Effector memory CD8-positive, alpha-beta T cell (primary cell): Measurements from ENCODE around the gene PHLPP1.

Experiments used
- ATAC-seq: fragments of 150-1000 bp; cut with Tn5 transposase; replicated peaks from 2 replicates; pipeline ENCODE4 v1.10.0; 2021; ENCODE audit warnings: mild to moderate bottlenecking, moderate library complexity
- DNase-seq, 3 experiments: peaks; one replicate each; pipeline ENCODE4 v3.0.0; 2021
- H3K27ac Mint-ChIP-seq, 2 donors: one replicate each; pipeline ENCODE4 v1.8.0; 2022; ENCODE audit warnings: mild to moderate bottlenecking in 2 of 2, mixed read lengths in 2 of 2, moderate library complexity in 2 of 2
- H3K27me3 Mint-ChIP-seq, 2 donors: one replicate each; pipeline ENCODE4 v1.8.0; 2022; ENCODE audit warnings: mixed read lengths in 2 of 2
- H3K36me3 Mint-ChIP-seq: one replicate; pipeline ENCODE4 v1.8.0; 2022; ENCODE audit warnings: mild to moderate bottlenecking, moderate library complexity, mixed read lengths; ENCODE audit not compliant: insufficient read depth
- H3K4me1 Mint-ChIP-seq, 2 donors: one replicate each; pipeline ENCODE4 v1.8.0; 2022; ENCODE audit warnings: low read depth in 2 of 2, mixed read lengths in 2 of 2
- H3K4me3 Mint-ChIP-seq, 2 donors: one replicate each; pipeline ENCODE4 v1.8.0; 2022; ENCODE audit warnings: mild to moderate bottlenecking in 2 of 2, mixed read lengths in 2 of 2, moderate library complexity in 2 of 2
- H3K9me3 Mint-ChIP-seq, 2 donors: one replicate each; pipeline ENCODE4 v1.8.0; 2022; ENCODE audit warnings: mixed read lengths in 2 of 2

The PHLPP1 gene

GRCh38 chr18:62710417-62710816, 4.9 kb upstream of the PHLPP1 start:
- peaks cover 2 to 3% of the 10 kb centered on the region in 2 donors for H3K4me1 Mint-ChIP-seq
- H3K36me3 Mint-ChIP-seq = peaks cover 8% of the 10 kb centered on the region
- ATAC-seq (no peak), DNase-seq (no peak)
- no peak overlapping the region for H3K4me3 Mint-ChIP-seq
- H3K27ac Mint-ChIP-seq = no peak overlapping the region
- H3K27me3 Mint-ChIP-seq = peaks cover 0 to 15% of the 10 kb centered on the region in 2 donors
- no peaks in the 10 kb centered on the region for H3K9me3 Mint-ChIP-seq

- no peak overlapping the region for H3K4me3 Mint-ChIP-seq
- H3K27me3 Mint-ChIP-seq = peaks cover 0 to 7% of the 10 kb centered on the region in 2 donors
- H3K36me3 Mint-ChIP-seq = peaks cover 8% of the 10 kb centered on the region
- H3K27ac Mint-ChIP-seq = no peak overlapping the region
- peaks cover 2 to 3% of the 10 kb centered on the region in 2 donors for H3K4me1 Mint-ChIP-seq
- DNase-seq (no peak), ATAC-seq (no peak)
- H3K9me3 Mint-ChIP-seq = no peaks in the 10 kb centered on the region
Measured at GRCh38 chr18:62711781-62712180, 3.6 kb upstream of the PHLPP1 start.

GRCh38 chr18:62713651-62714247, 1.6 kb upstream of the PHLPP1 start:
- H3K9me3 Mint-ChIP-seq = no peaks in the 10 kb centered on the region
- H3K27ac Mint-ChIP-seq = peak overlapping the region in 1 of 2 donors; percentile 62
- H3K4me3 Mint-ChIP-seq = peak overlapping the region; percentile 56 to 87
- H3K4me1 Mint-ChIP-seq = peaks cover 12 to 18% of the 10 kb centered on the region in 2 donors
- DNase-seq = no peak
- ATAC-seq = no peak
- H3K36me3 Mint-ChIP-seq = peaks cover 12% of the 10 kb centered on the region
- H3K27me3 Mint-ChIP-seq = peaks cover 0 to 2% of the 10 kb centered on the region in 2 donors

- DNase-seq (peak; percentile 80 to 85 (median 82)), ATAC-seq (peak; percentile 63)
- Mint-ChIP-seq H3K27ac (peak overlapping the region; percentile 93 to 96), H3K4me1 (peaks cover 18 to 29% of the 10 kb centered on the region in 2 donors), H3K36me3 (peaks cover 12% of the 10 kb centered on the region), H3K4me3 (peak overlapping the region; percentile 87), H3K9me3 (no peaks in the 10 kb centered on the region), H3K27me3 (no peaks in the 10 kb centered on the region)
Measured at GRCh38 chr18:62714671-62715435, 488 bp upstream of the PHLPP1 start.

- Mint-ChIP-seq H3K9me3 (no peaks in the 10 kb centered on the region), H3K36me3 (peaks cover 12% of the 10 kb centered on the region), H3K4me3 (peak overlapping the region; percentile 87), H3K4me1 (peaks cover 18 to 29% of the 10 kb centered on the region in 2 donors), H3K27me3 (no peaks in the 10 kb centered on the region), H3K27ac (peak overlapping the region; percentile 93 to 96)
- DNase-seq = peak; percentile 51 to 62 (median 55)
- ATAC-seq = peak; percentile 37
Measured at GRCh38 chr18:62715759-62716615, 646 bp downstream of the PHLPP1 start.

- Mint-ChIP-seq H3K27ac (peak overlapping the region; percentile 41 to 72), H3K9me3 (no peaks in the 10 kb centered on the region), H3K27me3 (no peaks in the 10 kb centered on the region), H3K4me3 (peak overlapping the region; percentile 74 to 80), H3K4me1 (peaks cover 18 to 29% of the 10 kb centered on the region in 2 donors), H3K36me3 (peaks cover 12% of the 10 kb centered on the region)
- ATAC-seq = peak; percentile 36
- DNase-seq = peak; percentile 45 to 49 (median 48)
Measured at GRCh38 chr18:62716619-62717168, 1.4 kb downstream of the PHLPP1 start.

GRCh38 chr18:62717169-62717924, 2.0 kb downstream of the PHLPP1 start:
- Mint-ChIP-seq H3K4me1 (peaks cover 18 to 29% of the 10 kb centered on the region in 2 donors), H3K27ac (peak overlapping the region; percentile 41 to 72), H3K4me3 (peak overlapping the region; percentile 74 to 80), H3K36me3 (peaks cover 12% of the 10 kb centered on the region), H3K27me3 (no peaks in the 10 kb centered on the region), H3K9me3 (no peaks in the 10 kb centered on the region)
- ATAC-seq = peak; percentile 9
- peak in 2 of 3 experiments; percentile 8 to 12 for DNase-seq

DNA sequence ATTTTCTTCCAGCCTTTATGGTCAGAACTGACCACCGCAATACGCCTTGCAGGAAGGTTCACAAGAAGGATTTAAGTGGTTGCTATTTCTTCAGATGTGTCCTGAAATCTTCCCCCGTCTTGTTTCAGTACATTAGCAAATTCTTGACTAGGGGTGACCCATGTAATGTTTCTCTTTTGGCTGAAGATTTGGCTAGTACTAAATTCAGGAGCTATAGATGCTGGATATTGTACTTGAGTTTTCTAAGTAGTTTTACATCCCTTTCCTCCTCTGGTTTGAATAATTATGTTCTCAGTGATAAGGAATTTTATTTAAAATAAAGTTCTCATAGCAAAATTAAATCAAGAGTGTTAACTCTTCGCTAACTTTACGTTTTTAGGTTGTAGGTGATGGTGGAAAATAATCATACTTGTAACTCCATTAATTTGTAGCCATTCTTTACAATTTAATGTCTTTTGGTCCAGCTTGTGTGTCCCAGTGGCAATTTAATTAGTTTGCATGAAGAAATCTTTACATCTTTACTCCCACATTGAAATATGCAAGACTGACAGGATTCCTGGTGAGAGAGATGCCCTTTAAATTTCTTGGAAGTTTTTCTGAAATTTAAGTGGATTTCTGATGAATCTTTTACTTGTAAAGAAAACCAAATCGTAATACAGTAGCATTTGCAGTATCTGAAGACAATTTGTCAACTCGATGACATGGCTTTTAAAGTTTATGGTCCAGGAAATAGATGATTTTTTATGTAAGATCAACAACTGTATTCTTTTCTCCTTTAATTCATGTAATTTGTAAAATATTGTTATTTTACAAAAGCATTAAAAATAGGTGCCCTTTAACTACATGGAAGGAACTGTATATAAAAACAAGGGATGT, 2.8 kb downstream of the PHLPP1 start:
- peak overlapping the region in 1 of 2 donors; percentile 41 for H3K27ac Mint-ChIP-seq
- H3K4me3 Mint-ChIP-seq = peak overlapping the region; percentile 74 to 80
- H3K36me3 Mint-ChIP-seq = peaks cover 12% of the 10 kb centered on the region
- H3K9me3 Mint-ChIP-seq = no peaks in the 10 kb centered on the region
- DNase-seq (no peak), ATAC-seq (no peak)
- no peaks in the 10 kb centered on the region for H3K27me3 Mint-ChIP-seq
- peaks cover 18 to 29% of the 10 kb centered on the region in 2 donors for H3K4me1 Mint-ChIP-seq

DNA sequence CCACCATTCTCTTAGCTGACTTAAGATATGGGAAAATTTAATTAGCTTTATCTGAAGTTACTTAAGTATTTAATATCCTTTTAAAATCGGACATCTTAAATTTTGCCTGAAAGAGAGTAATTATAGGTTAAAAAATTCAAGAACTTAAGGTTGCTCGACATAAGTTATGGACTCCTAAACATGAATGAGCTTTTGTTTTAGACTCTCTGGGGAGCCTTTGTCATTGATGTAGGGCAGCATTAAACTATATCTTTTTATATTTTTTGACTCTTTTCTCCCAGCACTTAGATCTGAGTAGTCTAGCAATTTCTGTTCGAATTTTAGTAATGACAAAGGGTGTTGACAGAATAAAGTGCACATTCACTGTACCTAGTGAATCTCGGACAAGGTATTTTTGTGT, 4.7 kb downstream of the PHLPP1 start:
- no peak overlapping the region for H3K27ac Mint-ChIP-seq
- no peak overlapping the region for H3K4me3 Mint-ChIP-seq
- H3K9me3 Mint-ChIP-seq = no peaks in the 10 kb centered on the region
- H3K4me1 Mint-ChIP-seq = peaks cover 18 to 26% of the 10 kb centered on the region in 2 donors
- no peaks in the 10 kb centered on the region for H3K27me3 Mint-ChIP-seq
- DNase-seq (no peak), ATAC-seq (no peak)
- peaks cover 5% of the 10 kb centered on the region for H3K36me3 Mint-ChIP-seq

DNA sequence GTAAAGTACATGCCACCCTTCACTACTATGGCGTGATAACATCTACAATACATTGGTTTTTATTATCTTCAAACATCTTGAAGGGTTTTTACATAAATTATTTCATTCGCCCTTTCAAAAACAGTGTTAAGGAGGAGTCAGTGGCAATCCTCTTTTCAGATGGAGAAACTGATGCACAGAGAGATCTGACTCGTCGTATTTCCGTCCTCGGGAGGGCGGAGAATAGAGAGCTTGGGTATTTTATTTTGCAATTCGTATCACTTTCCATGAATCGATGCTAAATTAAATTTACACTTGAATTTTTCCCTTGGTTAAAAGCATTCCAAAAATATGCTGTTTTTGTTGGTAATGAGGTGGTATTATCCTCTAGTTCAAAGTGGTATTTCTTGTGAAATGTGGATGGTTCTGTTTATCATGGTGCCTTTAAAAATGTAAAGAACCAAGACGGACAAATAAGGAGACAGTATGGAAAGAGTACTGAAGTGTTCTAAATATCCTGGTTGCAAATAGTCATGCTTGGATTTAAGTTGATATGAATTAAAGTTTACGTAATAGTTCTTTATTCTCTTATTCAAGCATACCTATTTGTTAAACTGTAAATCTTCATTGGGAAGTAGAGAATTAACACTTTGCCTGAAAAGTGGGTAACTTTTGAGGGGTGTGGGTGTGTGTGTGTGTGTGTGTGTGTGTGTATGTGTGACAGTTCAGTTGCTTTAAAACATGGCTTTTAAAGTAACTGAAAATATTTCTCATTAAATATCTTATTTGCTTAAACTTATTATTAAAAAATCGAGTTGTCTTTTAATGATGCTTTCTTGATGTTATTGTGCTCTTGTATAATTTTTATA, 5.6 kb downstream of the PHLPP1 start:
- Mint-ChIP-seq H3K27ac (no peak overlapping the region), H3K36me3 (peaks cover 4% of the 10 kb centered on the region), H3K27me3 (no peaks in the 10 kb centered on the region), H3K4me3 (no peak overlapping the region), H3K4me1 (peaks cover 18 to 26% of the 10 kb centered on the region in 2 donors), H3K9me3 (no peaks in the 10 kb centered on the region)
- DNase-seq (no peak), ATAC-seq (no peak)
